GM12872 (cell line): ENCODE results near the gene NRTN.

Source experiments
- TF ChIP-seq, protein P1 (sequence below): IDR thresholded peaks from 3 replicates; pipeline ENCODE4 v1.5.1; 2011; ENCODE audit warnings: low read depth, mild to moderate bottlenecking, low read length, moderate library complexity; ENCODE audit not compliant: insufficient read depth

Gene NRTN

DNA sequence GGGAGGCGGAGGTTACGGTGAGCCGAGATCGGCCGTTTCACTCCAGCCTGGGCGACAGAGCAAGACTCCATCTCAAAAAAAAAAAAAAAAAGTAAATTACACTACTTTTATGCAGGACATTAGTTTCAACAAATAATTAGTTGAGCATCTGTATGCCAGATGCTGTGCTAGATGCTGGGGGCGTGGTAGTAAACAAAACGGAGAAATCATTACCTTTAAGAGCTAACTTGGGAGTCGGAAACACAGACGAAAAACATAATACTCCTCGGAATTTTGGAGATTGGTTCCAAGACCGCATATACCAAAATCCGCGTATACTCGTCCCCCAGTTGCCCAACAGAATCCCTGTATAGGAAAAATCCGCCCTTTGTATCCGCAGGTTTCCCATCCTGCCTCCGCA is 12.6 kb upstream of the NRTN start:
- TF ChIP-seq, protein P1, sequence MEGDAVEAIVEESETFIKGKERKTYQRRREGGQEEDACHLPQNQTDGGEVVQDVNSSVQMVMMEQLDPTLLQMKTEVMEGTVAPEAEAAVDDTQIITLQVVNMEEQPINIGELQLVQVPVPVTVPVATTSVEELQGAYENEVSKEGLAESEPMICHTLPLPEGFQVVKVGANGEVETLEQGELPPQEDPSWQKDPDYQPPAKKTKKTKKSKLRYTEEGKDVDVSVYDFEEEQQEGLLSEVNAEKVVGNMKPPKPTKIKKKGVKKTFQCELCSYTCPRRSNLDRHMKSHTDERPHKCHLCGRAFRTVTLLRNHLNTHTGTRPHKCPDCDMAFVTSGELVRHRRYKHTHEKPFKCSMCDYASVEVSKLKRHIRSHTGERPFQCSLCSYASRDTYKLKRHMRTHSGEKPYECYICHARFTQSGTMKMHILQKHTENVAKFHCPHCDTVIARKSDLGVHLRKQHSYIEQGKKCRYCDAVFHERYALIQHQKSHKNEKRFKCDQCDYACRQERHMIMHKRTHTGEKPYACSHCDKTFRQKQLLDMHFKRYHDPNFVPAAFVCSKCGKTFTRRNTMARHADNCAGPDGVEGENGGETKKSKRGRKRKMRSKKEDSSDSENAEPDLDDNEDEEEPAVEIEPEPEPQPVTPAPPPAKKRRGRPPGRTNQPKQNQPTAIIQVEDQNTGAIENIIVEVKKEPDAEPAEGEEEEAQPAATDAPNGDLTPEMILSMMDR: no peak

DNA sequence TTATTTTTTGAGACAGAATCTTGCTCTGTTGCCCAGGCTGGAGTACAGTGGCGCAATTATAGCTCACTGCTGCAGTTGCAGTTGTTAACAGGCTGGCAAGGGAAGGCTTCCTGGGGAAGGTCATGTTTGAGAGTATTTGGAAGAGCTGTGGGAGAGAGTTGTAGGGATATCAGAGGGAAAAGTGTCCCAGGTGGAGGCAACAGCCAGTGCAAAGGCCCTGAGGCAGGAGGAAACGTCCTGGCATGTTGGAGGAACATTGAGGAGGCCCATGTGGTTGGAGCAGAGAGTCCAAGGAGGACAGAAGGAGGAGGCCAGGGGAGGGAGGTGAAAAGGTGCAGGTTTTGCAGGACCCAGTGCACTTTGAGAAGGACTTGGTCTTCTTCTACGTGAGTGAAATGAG is 11.7 kb upstream of the NRTN start:
- TF ChIP-seq, protein P1: no peak

DNA sequence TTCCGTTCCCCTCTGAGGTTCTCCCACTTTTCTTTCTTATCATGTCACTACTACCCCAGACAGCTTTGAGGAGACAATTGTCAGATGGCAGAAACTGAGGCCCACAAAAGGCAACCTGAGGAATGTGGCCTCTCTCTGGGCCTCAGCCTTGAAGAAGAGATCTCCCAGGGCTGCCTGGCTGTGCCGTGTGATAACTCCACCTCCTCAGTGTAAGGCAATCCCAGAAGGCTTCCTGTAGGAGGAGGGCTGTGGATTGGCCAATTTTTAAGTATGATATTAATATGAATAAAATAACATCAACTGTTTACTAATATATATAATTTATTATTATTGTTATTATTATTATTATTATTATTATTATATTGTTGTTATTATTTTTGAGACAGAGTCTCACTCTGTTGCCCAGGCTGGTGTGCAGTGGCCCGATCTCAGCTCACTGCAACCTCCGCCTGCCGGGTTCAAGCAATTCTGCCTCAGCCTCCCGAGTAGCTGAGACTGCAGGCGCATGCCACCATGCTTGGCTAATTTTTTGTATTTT is 9.4 kb upstream of the NRTN start:
- TF ChIP-seq, protein P1: no peak

DNA sequence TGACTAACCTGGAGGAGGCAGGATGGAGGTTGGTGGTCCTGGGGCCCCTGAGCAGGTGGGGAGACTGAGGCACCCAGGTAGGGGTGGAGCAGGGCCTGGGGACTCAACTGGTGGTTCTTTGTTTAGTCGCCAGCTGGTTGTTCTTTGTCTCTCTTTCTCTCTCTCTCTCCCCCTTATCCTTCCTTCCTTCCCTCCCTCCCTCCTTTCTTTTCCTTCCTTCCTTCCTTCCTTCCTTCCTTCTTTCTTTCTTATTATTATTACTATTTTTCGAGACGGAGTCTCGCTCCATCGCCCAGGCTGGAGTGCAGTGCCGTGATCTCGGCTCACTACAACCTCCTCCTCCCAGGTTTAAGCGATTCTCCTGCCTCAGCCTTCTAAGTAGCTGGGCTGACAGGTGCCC is 6.6 kb upstream of the NRTN start:
- TF ChIP-seq, protein P1: no peak

DNA sequence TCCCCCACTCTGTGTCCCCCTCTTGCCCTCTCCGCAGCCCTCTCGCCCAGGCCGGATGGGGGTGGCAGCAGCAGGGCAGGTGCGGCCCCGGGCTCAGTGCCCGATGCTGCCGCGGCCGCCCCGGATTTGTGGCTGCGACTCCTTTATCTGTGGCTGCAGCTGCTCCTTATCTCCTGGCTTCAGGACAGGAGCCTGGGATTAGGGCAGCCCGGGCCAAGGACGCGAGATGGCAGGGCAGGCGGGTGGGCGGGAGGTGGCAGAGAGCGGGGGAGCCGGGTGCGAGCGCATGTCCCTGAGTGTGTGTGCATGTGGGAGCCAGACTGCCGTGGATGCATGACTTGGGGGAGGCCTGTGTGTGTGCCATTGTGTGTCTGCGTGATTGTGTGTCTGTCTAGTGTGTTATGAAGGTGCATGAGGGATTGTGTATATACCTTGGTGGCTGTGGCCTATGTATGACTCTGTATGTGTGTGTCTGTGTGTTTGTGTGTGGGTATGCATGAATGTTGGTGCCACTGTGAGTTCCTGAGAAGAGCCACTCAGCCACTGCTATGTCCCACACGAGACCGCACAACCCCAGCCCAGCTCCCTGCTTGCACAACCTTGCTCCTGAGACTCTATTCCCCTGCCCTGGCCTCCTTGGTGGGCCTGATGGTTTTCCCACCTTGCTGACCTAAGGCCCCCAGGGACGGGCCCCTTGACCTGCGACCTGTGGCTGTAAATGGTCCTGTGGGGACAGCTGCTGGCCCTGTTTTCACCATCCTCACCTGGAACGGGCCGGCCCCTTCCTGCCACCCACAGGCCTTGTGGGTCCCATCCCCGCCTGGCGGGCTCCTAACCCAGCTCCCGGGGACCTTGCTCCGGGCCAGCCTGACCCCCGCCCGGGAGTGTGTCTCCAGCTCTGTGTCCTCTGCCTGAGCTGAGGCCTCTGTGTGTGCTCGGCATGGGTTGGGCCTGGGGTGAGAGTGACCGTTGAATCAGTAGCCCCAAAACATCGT is 5.3 kb upstream of the NRTN start:
- TF ChIP-seq, protein P1: no peak

DNA sequence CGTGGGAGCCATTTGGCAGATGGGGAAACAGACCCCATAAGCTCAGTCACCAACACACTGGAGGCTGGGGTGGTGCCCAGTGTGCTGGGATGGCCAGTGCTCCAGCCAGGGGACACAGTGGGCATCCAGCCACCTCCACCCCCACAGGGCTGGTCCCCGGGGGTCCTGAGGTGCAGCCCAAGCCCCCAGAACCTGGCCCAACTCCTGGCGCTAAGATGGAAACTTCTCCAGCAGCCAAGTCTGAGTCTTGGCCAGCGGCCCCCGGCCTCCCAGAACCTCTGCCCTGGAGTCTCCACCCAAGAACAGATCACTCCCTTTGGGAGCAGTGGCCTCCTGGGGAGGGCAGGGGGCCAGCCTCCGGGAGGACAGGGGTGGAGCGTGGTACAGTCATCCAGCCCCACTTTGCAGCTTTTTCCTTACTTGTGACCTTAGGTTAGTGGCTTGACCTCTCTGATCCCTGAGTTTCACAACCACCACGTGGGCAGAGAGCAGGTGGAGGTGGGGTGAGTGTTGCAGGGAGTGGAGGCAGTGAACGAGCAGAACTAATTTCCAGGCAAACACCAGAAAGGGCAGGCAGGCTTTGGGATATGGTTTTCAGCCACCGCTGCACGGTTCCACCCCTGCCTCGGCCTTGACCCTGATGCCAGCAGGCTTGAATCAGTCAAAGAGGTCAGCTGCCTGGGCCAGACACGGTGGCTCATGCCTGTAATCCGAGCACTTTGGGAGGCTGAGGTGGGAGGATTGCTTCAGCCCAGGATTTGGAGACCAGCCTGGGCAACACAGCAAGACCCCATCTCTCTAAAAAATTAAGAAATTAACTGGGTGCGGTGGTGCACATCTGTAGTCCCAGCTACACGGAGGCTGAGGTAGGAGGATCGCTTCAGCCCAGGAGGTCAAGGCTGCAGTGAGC is 4.3 kb upstream of the NRTN start:
- TF ChIP-seq, protein P1: no peak
